ENCODE results near the gene EPX.

- TF ChIP-seq CTCF (IDR thresholded peaks at IDR 0.05) = no peak
- no peak for TF ChIP-seq POLR2A (IDR thresholded peaks at IDR 0.05)
Observed at GRCh38 chr17:58229881-58230280, 37.4 kb downstream of the EPX start.

All from Peyer's patch (tissue), 4 donors.